Gastrocnemius medialis (tissue), 4 donors: ENCODE measurements around the gene PDPN. TPM values are rescaled to one million over a fixed set of nuclear protein-coding genes. Genes with fewer than 3 reads are reported as not detected.

ENCODE experiments used
- ATAC-seq, 2 donors: fragments of 150-250 bp; one replicate each; pipeline ENCODE4 v1.9.1; 2016
- DNase-seq, 2 donors: peaks; one replicate each; pipeline ENCODE4 v3.0.0-alpha.2; 2019
- H3K27ac ChIP-seq, 4 donors: fragments of 200-600 bp; sonication (generic); 1 replicate in 1 of 4; 2 replicates in 3 of 4; pipeline ENCODE4 v1.5.1; 2016 to 2018; ENCODE audit warnings: mild to moderate bottlenecking in 2 of 4, moderate library complexity in 1 of 4
- H3K27me3 ChIP-seq, 3 donors: fragments of 200-600 bp; sonication (generic) in 2 of 3; 1 replicate in 1 of 3; 2 replicates in 2 of 3; pipeline versions ENCODE4 v1.5.1 to v1.6.0; 2016 to 2019; ENCODE audit warnings: mild to moderate bottlenecking in 1 of 3, moderate library complexity in 1 of 3
- H3K36me3 ChIP-seq, 2 donors: fragments of 200-600 bp; sonication (generic) in 1 of 2; one replicate each; pipeline ENCODE4 v1.5.1; 2017 to 2018
- H3K4me1 ChIP-seq, 2 donors: fragments of 200-600 bp; sonication (generic) in 1 of 2; one replicate each; pipeline ENCODE4 v1.5.1; 2016 to 2017; ENCODE audit warnings: mild to moderate bottlenecking in 2 of 2
- H3K4me3 ChIP-seq, 4 donors: fragments of 200-600 bp; sonication (generic) in 3 of 4; 1 replicate in 1 of 4; 2 replicates in 3 of 4; pipeline ENCODE4 v1.5.1; 2016 to 2019; ENCODE audit warnings: mild to moderate bottlenecking in 2 of 4
- H3K9me3 ChIP-seq, 3 donors: fragments of 200-600 bp; sonication (generic) in 2 of 3; 1 replicate in 1 of 3; 2 replicates in 2 of 3; pipeline ENCODE4 v1.5.1; 2016 to 2019
- POLR2A ChIP-seq, 2 donors: fragments of 450-650 bp; IDR thresholded peaks; one replicate each; pipeline ENCODE4 v1.6.1; 2017; ENCODE audit warnings: antibody characterized with exemption in 2 of 2, mild to moderate bottlenecking in 2 of 2, moderate library complexity in 2 of 2
- in situ Hi-C, 4 donors: fragments of 200-750 bp; cut with MboI; loops; one replicate each; pipeline versions ENCODE4 v1.15.0 to v1.8.0; 2017; ENCODE audit warnings: low sequenced_read_pairs in 4 of 4
- intact Hi-C: fragments of 100-400 bp; cut with DNase I; formaldehyde crosslinking; loops from one replicate; pipeline ENCODE4 v1.15.1; 2023; ENCODE audit warnings: low total_unique reads
- total RNA-seq, 4 donors: library from RNA; depleted of rRNA; stranded (reverse); fragments of >200 nt; gene quantifications; one replicate each; pipeline versions ENCODE4 v1.1.0 to v1.2.3, GENCODE V29; 2016
- TF ChIP-seq, protein P1 (sequence below), 5 experiments: fragments of 450-650 bp in 3 of 5; fragments of 200-600 bp in 2 of 5; sonication (generic) in 2 of 5; IDR thresholded peaks in 4 of 5; conservative IDR thresholded peaks in 1 of 5; 1 replicate in 4 of 5; 2 replicates in 1 of 5; pipeline ENCODE4 v1.5.1; 2016 to 2019; ENCODE audit warnings: antibody characterized with exemption in 5 of 5, mild to moderate bottlenecking in 3 of 5, moderate library complexity in 3 of 5

Gene PDPN
- total RNA-seq, 4 donors from 2014 or later = 9.8 to 42.5 (median 21.3) TPM

GRCh38 chr1:13546791-13547190 is 36.8 kb upstream of the PDPN start:
- DNase-seq (no peak), ATAC-seq (no peak)
- H3K27me3 ChIP-seq = no peaks in the 10 kb centered on the region
- peaks cover 16 to 21% of the 10 kb centered on the region in 2 donors for H3K4me1 ChIP-seq
- intact Hi-C loops = no loop called here
- no peak overlapping the region for H3K4me3 ChIP-seq
- TF ChIP-seq, protein P1, sequence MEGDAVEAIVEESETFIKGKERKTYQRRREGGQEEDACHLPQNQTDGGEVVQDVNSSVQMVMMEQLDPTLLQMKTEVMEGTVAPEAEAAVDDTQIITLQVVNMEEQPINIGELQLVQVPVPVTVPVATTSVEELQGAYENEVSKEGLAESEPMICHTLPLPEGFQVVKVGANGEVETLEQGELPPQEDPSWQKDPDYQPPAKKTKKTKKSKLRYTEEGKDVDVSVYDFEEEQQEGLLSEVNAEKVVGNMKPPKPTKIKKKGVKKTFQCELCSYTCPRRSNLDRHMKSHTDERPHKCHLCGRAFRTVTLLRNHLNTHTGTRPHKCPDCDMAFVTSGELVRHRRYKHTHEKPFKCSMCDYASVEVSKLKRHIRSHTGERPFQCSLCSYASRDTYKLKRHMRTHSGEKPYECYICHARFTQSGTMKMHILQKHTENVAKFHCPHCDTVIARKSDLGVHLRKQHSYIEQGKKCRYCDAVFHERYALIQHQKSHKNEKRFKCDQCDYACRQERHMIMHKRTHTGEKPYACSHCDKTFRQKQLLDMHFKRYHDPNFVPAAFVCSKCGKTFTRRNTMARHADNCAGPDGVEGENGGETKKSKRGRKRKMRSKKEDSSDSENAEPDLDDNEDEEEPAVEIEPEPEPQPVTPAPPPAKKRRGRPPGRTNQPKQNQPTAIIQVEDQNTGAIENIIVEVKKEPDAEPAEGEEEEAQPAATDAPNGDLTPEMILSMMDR (IDR thresholded peaks at IDR 0.05 in 4 of 5, conservative IDR thresholded peaks at IDR 0.05 in 1 of 5) = no peak
- no peak for TF ChIP-seq POLR2A (IDR thresholded peaks at IDR 0.05)
- no peaks in the 10 kb centered on the region for H3K36me3 ChIP-seq
- no peaks in the 10 kb centered on the region for H3K9me3 ChIP-seq
- H3K27ac ChIP-seq = no peak overlapping the region
- in situ Hi-C loops = loop anchor here in 1 of 4 donors (10.0 kb wide), 1 partner anchor 82 kb away; no protein-coding TSS in a partner anchor

DNA sequence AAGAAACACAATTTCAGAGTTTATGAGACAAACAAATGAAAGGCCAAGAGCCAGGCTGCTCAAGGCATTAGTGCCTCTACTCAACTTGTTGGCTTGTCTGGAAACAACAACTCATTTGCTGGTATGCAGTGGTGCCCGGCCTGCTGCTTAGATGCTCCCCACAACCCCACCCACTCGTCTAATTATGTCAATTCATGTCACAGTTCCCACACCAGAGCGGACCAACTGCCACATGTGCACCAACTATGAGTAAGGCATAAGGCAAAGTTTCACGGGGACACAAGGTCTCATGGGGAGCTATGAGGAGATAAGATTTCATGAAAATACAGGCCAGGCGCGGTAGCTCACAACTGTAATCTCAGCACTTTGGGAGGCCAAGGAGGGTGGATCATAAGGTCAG is 35.4 kb upstream of the PDPN start:
- TF ChIP-seq POLR2A (IDR thresholded peaks at IDR 0.05) = no peak
- TF ChIP-seq, protein P1 (IDR thresholded peaks at IDR 0.05 in 4 of 5, conservative IDR thresholded peaks at IDR 0.05 in 1 of 5) = no peak
- Histone ChIP-seq H3K36me3 (no peaks in the 10 kb centered on the region), H3K27me3 (no peaks in the 10 kb centered on the region), H3K27ac (no peak overlapping the region), H3K4me1 (peaks cover 14 to 16% of the 10 kb centered on the region in 2 donors), H3K4me3 (no peak overlapping the region), H3K9me3 (no peaks in the 10 kb centered on the region)
- ATAC-seq = no peak
- intact Hi-C loops = no loop called here
- in situ Hi-C loops = loop anchor here in 1 of 4 donors (10.0 kb wide), 1 partner anchor 83 kb away; no protein-coding TSS in a partner anchor
- DNase-seq = no peak

- intact Hi-C loops = no loop called here
- no peak for ATAC-seq
Observed at GRCh38 chr1:13549021-13549420, 34.6 kb upstream of the PDPN start.

GRCh38 chr1:13549521-13549920 is 34.1 kb upstream of the PDPN start:
- H3K27ac ChIP-seq = no peak overlapping the region
- peaks cover 2 to 9% of the 10 kb centered on the region in 2 donors for H3K4me1 ChIP-seq
- intact Hi-C loops (no loop called here), in situ Hi-C loops (loop anchor here in 1 of 4 donors (10.0 kb wide), 1 partner anchor 85 kb away; no protein-coding TSS in a partner anchor)
- ATAC-seq (no peak), DNase-seq (no peak)
- H3K4me3 ChIP-seq = no peak overlapping the region
- no peaks in the 10 kb centered on the region for H3K27me3 ChIP-seq
- TF ChIP-seq POLR2A (IDR thresholded peaks at IDR 0.05) = no peak
- TF ChIP-seq, protein P1 (IDR thresholded peaks at IDR 0.05 in 4 of 5, conservative IDR thresholded peaks at IDR 0.05 in 1 of 5) = no peak
- H3K36me3 ChIP-seq = no peaks in the 10 kb centered on the region
- no peaks in the 10 kb centered on the region for H3K9me3 ChIP-seq

More at GRCh38 chr1:13549021-13549420, 34.6 kb upstream of the PDPN start:
- peaks cover 7 to 13% of the 10 kb centered on the region in 2 donors for H3K4me1 ChIP-seq
- no peaks in the 10 kb centered on the region for H3K27me3 ChIP-seq
- in situ Hi-C loops = loop anchor here in 1 of 4 donors (10.0 kb wide), 1 partner anchor 84 kb away; no protein-coding TSS in a partner anchor
- no peak overlapping the region for H3K27ac ChIP-seq
- H3K36me3 ChIP-seq = no peaks in the 10 kb centered on the region
- TF ChIP-seq, protein P1 (IDR thresholded peaks at IDR 0.05 in 4 of 5, conservative IDR thresholded peaks at IDR 0.05 in 1 of 5) = no peak
- TF ChIP-seq POLR2A (IDR thresholded peaks at IDR 0.05) = no peak
- H3K4me3 ChIP-seq = no peak overlapping the region
- no peaks in the 10 kb centered on the region for H3K9me3 ChIP-seq
- no peak for DNase-seq
